GM23338 (cell line): ENCODE data around the gene ITPRIPL1.

Experiments
- CREB1 ChIP-seq: fragments of 250-450 bp; sonication (Bioruptor Pico); IDR thresholded peaks from 2 replicates; pipeline ENCODE4 v1.5.0; 2020; ENCODE audit warnings: low read depth, mild to moderate bottlenecking, moderate library complexity
- CTCF ChIP-seq, 2 experiments: fragments of 200-600 bp in 1 of 2; sonication (generic) in 1 of 2; conservative IDR thresholded peaks; 2 replicates each; pipeline versions ENCODE4 v1.5.1 to v1.6.1; 2016 to 2017; ENCODE audit warnings: antibody characterized with exemption in 2 of 2, low read depth in 2 of 2, mild to moderate bottlenecking in 2 of 2, moderate library complexity in 1 of 2
- JUNB ChIP-seq: IDR thresholded peaks from one replicate; pipeline ENCODE4 v1.6.1; 2016; ENCODE audit warnings: antibody characterized with exemption; ENCODE audit not compliant: unreplicated experiment
- POLR2AphosphoS5 ChIP-seq: IDR thresholded peaks from 2 replicates; pipeline ENCODE4 v1.6.1; 2016; ENCODE audit warnings: antibody characterized with exemption, low read depth
- TF ChIP-seq, protein P1 (sequence below): IDR thresholded peaks from one replicate; pipeline ENCODE4 v1.6.1; 2018; ENCODE audit warnings: antibody characterized with exemption; ENCODE audit not compliant: unreplicated experiment

DNA sequence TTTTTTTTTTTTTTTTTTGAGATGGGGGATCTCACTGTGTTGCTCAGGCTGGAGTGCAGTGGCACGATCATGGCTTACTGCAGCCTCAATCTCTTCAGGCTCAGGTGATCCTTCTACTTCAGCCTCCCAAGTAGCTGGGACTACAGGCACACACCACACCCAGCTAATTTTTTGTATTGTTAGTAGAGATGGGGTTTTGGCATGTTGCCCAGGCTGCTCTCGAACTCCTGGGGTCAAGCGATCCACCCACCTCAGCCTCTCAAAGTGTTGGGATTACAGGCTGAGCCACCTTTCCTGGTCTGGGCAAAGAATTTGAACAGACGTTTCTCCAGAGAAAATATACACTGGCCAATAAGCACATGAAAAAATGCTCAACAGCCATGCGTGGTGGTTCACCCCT lies 16.9 kb upstream of the ITPRIPL1 start:
- no peak for TF ChIP-seq CTCF (conservative IDR thresholded peaks at IDR 0.05; ENCODE audit: low read depth in 2 of 2)
- TF ChIP-seq, protein P1, sequence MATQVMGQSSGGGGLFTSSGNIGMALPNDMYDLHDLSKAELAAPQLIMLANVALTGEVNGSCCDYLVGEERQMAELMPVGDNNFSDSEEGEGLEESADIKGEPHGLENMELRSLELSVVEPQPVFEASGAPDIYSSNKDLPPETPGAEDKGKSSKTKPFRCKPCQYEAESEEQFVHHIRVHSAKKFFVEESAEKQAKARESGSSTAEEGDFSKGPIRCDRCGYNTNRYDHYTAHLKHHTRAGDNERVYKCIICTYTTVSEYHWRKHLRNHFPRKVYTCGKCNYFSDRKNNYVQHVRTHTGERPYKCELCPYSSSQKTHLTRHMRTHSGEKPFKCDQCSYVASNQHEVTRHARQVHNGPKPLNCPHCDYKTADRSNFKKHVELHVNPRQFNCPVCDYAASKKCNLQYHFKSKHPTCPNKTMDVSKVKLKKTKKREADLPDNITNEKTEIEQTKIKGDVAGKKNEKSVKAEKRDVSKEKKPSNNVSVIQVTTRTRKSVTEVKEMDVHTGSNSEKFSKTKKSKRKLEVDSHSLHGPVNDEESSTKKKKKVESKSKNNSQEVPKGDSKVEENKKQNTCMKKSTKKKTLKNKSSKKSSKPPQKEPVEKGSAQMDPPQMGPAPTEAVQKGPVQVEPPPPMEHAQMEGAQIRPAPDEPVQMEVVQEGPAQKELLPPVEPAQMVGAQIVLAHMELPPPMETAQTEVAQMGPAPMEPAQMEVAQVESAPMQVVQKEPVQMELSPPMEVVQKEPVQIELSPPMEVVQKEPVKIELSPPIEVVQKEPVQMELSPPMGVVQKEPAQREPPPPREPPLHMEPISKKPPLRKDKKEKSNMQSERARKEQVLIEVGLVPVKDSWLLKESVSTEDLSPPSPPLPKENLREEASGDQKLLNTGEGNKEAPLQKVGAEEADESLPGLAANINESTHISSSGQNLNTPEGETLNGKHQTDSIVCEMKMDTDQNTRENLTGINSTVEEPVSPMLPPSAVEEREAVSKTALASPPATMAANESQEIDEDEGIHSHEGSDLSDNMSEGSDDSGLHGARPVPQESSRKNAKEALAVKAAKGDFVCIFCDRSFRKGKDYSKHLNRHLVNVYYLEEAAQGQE = no peak
- no peak for TF ChIP-seq POLR2AphosphoS5
- TF ChIP-seq CREB1 (CRISPR knock-in tag) = no peak
- TF ChIP-seq JUNB = no peak
